ENCODE data around the gene TUT4.

GRCh38 chr1:52435650-52436049, 117.2 kb downstream of the TUT4 start:
- TF ChIP-seq POLR2A (IDR thresholded peaks at IDR 0.05): no peak
- TF ChIP-seq CTCF (IDR thresholded peaks at IDR 0.05): no peak
